Hair follicular keratinocyte (primary cell): ENCODE data around the gene BRIX1. TPM values are rescaled to one million over a fixed set of nuclear protein-coding genes. Genes with fewer than 3 reads are reported as not detected.

Experiments
- total RNA-seq: library from RNA; depleted of rRNA; stranded (reverse); fragments of >200 nt; gene quantifications from 2 replicates; pipeline ENCODE4 v1.2.3, GENCODE V29; 2015

Gene BRIX1, protein sequence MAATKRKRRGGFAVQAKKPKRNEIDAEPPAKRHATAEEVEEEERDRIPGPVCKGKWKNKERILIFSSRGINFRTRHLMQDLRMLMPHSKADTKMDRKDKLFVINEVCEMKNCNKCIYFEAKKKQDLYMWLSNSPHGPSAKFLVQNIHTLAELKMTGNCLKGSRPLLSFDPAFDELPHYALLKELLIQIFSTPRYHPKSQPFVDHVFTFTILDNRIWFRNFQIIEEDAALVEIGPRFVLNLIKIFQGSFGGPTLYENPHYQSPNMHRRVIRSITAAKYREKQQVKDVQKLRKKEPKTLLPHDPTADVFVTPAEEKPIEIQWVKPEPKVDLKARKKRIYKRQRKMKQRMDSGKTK
- 31.2 and 52.2 TPM in 2 replicates for total RNA-seq

DNA sequence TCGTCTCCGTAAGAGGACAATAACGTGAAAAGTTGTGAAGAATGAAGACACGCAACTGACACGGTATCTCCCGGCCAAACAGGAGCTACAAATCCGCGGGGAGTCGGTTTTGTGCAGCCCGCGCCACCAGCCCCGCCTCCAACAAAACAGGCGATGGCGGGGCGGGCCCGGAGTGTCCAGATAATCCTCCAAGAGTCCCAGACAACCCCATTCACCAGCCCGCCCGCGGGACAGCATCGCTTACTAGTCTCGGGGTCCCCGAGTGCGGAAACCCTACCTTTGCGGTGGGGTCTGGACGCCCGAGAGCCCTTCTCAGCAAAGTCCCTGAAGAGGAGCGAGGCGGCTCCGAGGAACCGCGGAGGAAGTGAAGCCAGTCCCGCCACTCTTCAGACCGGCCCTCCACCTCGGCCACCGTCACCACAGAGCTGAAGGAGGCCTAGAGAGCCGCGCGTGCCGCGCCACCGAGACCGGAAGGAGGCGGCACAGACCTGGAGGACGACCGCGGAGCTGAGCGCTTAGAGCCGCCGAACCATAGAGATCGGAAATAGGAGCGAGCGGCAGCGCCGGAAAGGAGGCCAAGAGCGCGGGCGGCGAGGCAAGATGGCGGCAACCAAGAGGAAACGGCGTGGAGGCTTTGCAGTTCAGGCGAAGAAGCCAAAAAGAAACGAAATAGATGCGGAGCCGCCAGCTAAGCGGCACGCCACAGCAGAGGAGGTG lies at the start of gene BRIX1, which contains the start of gene RAD1:
TSS of gene BRIX1 (plus strand) at position 573 of the 717 bp plus-strand sequence. CDS start at position 601, 28 bp downstream.
TSS of gene RAD1 (minus strand) at position 366 of the 717 bp plus-strand sequence. CDS start 612 bp downstream, outside the sequence.

DNA sequence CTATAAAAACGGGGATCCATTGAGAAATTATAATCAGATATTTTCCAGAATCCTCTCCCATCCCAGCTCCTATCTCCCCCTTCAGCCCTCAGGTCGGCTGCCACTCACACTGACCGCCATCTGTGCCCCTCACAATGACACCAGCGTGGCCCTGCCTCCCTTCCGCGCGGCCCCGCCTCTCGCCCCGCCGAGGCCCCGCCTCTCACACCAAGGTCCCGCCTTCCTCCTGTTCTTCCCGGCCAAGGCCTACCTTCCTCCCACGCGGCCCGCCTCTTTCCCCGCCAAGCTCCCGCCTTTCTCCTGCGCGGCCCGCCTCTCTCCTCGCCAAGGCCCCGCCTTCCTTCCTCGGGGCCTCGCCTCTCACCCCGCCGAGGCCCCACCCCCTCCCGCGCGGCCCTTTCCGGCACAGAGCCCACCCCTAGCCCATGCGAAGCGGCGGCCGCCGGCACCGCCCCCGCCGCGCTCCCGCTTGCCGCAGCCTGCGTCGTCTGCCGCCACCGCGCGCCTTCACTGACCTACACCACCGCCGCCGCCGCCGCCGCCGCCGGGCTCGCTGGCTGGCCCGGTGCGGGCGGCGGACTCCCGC lies 13.7 kb downstream of the BRIX1 start, which contains the start of gene DNAJC21:
TSS of gene DNAJC21 (plus strand) at position 426 of the 586 bp plus-strand sequence. CDS start 261 bp downstream, outside the sequence.

Other genes starting within 250 kb of the BRIX1 start
- gene TTC23L, start 76.5 kb upstream of the BRIX1 start, total RNA-seq: not detected in 2 replicates
- gene RAD1, start 207 bp upstream of the BRIX1 start, total RNA-seq: 15.1 and 24.5 TPM in 2 replicates
- gene DNAJC21, start 13.8 kb downstream of the BRIX1 start, total RNA-seq: 25.4 and 33.1 TPM in 2 replicates
- gene AGXT2, start 132.2 kb downstream of the BRIX1 start, total RNA-seq: not detected in 2 replicates